LNCAP (cell line): ENCODE results near the gene LGI2.

Experiments used
- TF ChIP-seq, protein P1 (sequence below): fragments of 450-650 bp; IDR thresholded peaks from 2 replicates; pipeline ENCODE4 v1.5.1; 2017; ENCODE audit warnings: mild to moderate bottlenecking

The LGI2 gene

DNA sequence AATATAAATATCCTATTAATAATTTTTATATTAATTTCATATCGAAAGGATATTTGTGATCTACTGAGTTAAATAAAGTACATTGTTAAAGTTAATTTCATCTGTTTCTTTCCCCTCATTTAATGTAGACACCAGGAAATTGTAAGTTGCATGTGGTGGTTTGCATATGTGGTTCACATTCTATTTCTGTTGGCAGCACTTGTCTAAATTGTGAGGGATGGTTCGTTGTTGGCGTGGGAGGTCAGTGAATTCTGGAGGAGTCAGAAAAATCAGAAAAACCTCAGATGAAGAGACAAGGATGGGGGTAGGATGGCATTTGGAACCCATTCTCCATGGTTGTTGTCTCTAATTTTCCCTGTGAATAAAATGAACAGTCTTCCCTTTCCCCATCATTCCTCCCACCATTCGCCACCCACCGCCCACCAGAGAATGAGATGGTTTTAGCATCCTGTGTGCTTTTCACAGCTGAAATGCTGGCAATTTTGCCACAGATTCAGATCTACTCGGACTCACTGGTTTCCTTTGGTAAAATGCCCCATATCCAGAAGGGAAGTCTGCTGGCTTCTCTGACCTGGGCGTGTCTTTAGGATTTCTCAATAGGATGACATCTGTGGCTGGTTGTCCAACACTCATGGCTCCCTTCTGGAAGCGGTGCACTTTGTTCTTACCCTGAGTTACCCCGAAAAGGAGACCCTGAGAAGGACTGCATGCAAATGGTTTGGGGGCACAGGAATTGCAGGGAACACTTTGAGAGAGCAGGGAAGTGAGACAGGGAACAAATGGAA is 52.3 kb downstream of the LGI2 start:
- TF ChIP-seq, protein P1, sequence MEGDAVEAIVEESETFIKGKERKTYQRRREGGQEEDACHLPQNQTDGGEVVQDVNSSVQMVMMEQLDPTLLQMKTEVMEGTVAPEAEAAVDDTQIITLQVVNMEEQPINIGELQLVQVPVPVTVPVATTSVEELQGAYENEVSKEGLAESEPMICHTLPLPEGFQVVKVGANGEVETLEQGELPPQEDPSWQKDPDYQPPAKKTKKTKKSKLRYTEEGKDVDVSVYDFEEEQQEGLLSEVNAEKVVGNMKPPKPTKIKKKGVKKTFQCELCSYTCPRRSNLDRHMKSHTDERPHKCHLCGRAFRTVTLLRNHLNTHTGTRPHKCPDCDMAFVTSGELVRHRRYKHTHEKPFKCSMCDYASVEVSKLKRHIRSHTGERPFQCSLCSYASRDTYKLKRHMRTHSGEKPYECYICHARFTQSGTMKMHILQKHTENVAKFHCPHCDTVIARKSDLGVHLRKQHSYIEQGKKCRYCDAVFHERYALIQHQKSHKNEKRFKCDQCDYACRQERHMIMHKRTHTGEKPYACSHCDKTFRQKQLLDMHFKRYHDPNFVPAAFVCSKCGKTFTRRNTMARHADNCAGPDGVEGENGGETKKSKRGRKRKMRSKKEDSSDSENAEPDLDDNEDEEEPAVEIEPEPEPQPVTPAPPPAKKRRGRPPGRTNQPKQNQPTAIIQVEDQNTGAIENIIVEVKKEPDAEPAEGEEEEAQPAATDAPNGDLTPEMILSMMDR = no peak

DNA sequence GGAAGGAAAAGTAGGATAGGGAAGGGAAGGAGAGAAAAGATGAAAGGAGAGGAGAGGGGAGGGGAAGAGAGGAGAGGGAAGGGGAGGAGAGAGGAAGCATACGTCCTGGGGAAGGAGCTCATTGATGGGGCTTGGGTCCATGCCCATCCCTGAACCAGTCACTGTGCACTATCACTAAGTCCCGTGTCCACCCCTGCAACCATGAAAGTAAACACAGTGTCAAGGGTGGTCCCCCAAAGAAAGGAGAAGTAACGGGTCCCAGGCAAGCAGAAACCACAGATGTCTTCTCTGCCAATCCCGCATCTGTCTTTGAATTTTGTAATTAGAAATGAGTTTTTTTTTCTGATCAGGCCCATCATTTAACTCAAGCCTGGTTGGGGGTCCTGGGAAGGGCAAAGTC is 55.2 kb downstream of the LGI2 start:
- TF ChIP-seq, protein P1 = no peak

DNA sequence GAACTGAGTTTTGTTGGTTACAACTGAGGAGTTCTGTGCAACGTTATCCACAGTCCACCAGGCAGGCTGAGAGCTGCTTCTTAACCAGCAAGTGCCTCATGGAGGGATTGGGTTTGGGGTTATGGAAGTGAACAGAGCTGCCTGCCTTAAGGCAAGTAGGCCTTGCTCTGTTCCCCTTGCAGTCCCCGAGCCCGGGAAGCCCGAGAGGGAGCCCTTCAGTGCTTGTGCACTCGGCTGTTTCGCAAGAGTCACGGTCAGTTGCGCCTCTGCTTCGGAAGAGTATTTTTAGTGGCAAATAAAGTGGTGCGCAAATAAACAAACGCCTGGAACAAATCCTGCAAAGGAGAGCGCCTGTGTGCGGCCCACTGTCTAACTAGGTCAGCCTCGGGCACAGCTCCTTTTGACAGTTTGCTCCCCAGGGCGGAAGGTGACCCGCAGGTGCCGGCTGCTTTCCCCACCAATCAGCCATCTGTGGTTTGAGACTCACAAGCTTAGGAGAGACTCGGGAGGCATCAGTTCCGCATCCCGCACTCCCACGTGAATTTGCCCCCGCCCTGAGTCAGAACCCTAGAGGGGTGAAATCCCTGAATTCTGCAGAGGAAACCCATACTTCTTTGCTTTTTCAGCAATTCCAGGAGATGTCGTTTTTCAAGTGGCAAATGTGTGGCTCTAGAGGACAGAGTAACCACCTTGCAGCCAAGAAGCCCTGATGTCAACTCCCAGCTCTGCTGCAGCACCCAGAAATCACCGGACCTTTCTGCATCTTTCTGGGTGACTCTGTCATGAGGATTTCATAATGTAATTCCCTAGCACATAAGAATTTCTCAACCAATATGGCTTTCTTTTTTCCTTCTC is 56.8 kb downstream of the LGI2 start:
- TF ChIP-seq, protein P1 = no peak

DNA sequence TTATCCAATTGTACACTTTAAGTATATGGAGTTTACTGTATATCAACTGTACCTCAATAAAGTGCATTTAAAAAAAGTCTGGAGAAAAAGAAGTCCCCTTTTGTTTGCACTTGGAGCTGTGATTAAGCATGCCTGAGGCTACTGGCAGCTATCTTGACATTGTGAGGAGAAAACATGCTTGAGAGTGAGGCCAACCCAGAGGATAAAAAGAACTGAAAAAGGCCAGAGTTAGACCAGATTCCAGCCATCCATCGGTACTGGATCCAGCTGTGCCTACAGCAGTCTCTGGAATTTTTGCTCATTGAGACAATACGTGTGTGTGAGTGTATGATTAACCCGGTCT is 57.4 kb downstream of the LGI2 start:
- TF ChIP-seq, protein P1 = no peak

DNA sequence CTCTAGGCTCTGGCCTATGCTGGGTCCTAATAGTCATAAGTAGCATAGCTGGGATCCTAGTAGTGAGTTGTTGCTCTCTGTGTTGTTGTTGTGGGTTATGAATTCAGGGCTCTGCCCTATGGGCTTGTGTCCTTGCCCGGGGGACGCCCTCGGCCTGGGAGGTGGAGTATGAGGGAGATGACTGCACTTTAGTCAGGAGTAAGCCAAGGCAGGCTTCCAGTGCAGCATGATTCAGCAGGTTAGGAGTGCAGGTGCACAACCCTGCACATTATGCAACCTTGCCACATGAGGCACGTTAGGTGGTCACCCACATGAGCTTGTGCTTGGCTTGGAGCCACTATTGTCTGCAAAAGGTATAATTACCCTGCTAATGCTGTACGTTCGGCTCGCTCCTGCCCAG is 59.6 kb downstream of the LGI2 start:
- TF ChIP-seq, protein P1 = no peak

DNA sequence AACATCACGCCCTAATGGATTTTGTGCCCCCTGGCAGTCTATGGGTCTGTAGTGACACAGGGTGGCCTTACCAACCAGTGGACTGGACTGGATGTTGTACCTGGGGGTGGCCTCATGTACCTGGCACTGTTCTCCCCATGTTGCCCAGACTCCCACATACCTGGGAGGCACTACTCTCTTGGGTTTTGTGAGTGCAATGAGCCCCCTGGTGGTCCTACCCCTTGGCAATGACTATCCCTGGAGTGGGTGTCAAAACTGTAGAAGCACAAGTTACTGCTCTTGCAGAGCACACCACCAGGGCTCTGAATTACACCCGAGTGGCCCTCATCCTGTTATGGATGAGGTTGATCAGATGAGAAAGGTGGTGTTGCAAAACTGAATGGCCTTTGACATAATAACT is 60.1 kb downstream of the LGI2 start:
- TF ChIP-seq, protein P1 = no peak

DNA sequence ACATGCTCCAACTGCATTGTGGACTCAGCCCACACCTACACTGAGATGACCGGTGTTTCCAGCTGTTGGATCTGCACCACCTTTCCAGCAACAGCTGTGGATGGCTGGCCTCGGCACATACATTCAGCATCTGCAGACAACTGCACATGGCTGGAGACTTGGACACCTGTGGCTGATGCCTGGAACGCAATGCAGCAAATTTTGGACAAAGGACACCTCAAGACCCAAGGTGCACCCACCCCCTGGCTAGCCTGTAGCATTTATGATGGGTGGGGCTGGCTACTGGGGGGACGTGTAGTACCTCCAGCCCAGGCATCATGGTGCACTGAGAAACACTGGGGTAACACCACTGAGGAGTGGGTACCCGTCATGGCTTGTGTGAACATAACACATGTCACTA is 60.6 kb downstream of the LGI2 start:
- TF ChIP-seq, protein P1 = no peak
